ENCODE measurements around the gene KRTAP10-3. TPM values are rescaled to one million over a fixed set of nuclear protein-coding genes. Genes with fewer than 3 reads are reported as not detected.

KRTAP10-3 gene
- total RNA-seq, 1 experiment from 2014 or later: not detected

- H3K27ac ChIP-seq (ENCODE audit: low read depth, low read length): no peak overlapping the region
- H4K20me1 ChIP-seq (ENCODE audit: insufficient read depth): no peaks in the 10 kb centered on the region
- H3K4me1 ChIP-seq (ENCODE audit: control insufficient read depth in 1 of 2, insufficient read depth in 2 of 2, low read length in 2 of 2): peaks cover 9 to 15% of the 10 kb centered on the region in 2 experiments
- ATAC-seq: no peak
- H3K4me2 ChIP-seq (ENCODE audit: low read length): no peak overlapping the region
- ChIA-PET POLR2A (no interaction called here), CTCF (no interaction called here), RAD21 (ENCODE audit: low non-redundant PET in 1 of 2, low total read pairs in 2 of 2, uncharacterized antibody in 2 of 2, unreplicated experiment in 2 of 2) (no interaction called here)
- no peaks in the 10 kb centered on the region for H3K27me3 ChIP-seq (ENCODE audit: insufficient read depth, low read length)
- H3K9me2 ChIP-seq (ENCODE audit: insufficient read depth): no peaks in the 10 kb centered on the region
- no peak overlapping the region for H3K4me3 ChIP-seq (replicated peaks in 1 of 2; ENCODE audit: low read depth in 1 of 2, low read length in 2 of 2)
- no TSS peak for BruUV-seq (replicated peaks)
- DNase-seq (ENCODE audit: low read depth, low spot score): no peak
- TF ChIP-seq ZFX (IDR thresholded peaks at IDR 0.05) (no peak), ELF1 (IDR thresholded peaks at IDR 0.05; ENCODE audit: borderline replicate concordance, low read depth) (no peak), SIN3A (IDR thresholded peaks at IDR 0.05; ENCODE audit: low read depth) (no peak), JUND (IDR thresholded peaks at IDR 0.05) (no peak), POLR2A (IDR thresholded peaks at IDR 0.05; ENCODE audit: borderline replicate concordance, extremely low read depth, insufficient read depth, insufficient read length) (no peak), EGR1 (IDR thresholded peaks at IDR 0.05; ENCODE audit: low read depth) (no peak), EZH2phosphoT487 (IDR thresholded peaks at IDR 0.05; ENCODE audit: borderline replicate concordance) (no peak), RAD21 (IDR thresholded peaks at IDR 0.05; ENCODE audit: low read depth) (no peak), FOSL1 (IDR thresholded peaks at IDR 0.05; ENCODE audit: low read depth) (no peak), SRF (IDR thresholded peaks at IDR 0.05; ENCODE audit: low read depth) (no peak), EZH2 (IDR thresholded peaks at IDR 0.05) (no peak), MAX (IDR thresholded peaks at IDR 0.05) (no peak), ZNF274 (IDR thresholded peaks at IDR 0.05; ENCODE audit: low read depth, low read length) (no peak), SP1 (IDR thresholded peaks at IDR 0.05; ENCODE audit: low read depth) (no peak), TCF7L2 (IDR thresholded peaks at IDR 0.05; ENCODE audit: borderline replicate concordance, extremely low read depth, insufficient read depth, insufficient read length) (no peak), POLR2AphosphoS5 (IDR thresholded peaks at IDR 0.05; ENCODE audit: low read depth, low read length) (no peak)
- TF ChIP-seq, protein P1, sequence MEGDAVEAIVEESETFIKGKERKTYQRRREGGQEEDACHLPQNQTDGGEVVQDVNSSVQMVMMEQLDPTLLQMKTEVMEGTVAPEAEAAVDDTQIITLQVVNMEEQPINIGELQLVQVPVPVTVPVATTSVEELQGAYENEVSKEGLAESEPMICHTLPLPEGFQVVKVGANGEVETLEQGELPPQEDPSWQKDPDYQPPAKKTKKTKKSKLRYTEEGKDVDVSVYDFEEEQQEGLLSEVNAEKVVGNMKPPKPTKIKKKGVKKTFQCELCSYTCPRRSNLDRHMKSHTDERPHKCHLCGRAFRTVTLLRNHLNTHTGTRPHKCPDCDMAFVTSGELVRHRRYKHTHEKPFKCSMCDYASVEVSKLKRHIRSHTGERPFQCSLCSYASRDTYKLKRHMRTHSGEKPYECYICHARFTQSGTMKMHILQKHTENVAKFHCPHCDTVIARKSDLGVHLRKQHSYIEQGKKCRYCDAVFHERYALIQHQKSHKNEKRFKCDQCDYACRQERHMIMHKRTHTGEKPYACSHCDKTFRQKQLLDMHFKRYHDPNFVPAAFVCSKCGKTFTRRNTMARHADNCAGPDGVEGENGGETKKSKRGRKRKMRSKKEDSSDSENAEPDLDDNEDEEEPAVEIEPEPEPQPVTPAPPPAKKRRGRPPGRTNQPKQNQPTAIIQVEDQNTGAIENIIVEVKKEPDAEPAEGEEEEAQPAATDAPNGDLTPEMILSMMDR (IDR thresholded peaks at IDR 0.05 in 2 of 3, conservative IDR thresholded peaks at IDR 0.05 in 1 of 3; ENCODE audit: borderline replicate concordance in 1 of 3, insufficient read depth in 1 of 3, low read depth in 2 of 3, low read length in 2 of 3): no peak
- H3K36me3 ChIP-seq (ENCODE audit: control insufficient read depth in 1 of 2, insufficient read depth in 2 of 2, low read length in 2 of 2): no peaks in the 10 kb centered on the region
- no peaks in the 10 kb centered on the region for H3K79me2 ChIP-seq (ENCODE audit: insufficient read depth, low read length)
- no peaks in the 10 kb centered on the region for H3K9me3 ChIP-seq (ENCODE audit: control insufficient read depth in 1 of 2, insufficient read depth in 1 of 2, low read depth in 1 of 2, low read length in 2 of 2)
- intact Hi-C loops (cut with micrococcal nuclease): no loop called here
- no peak overlapping the region for H2AFZ ChIP-seq (ENCODE audit: low read depth, low read length, poor library complexity, severe bottlenecking)
- H3K9ac ChIP-seq (ENCODE audit: low read length): no peak overlapping the region
These were observed 50.2 kb downstream of the KRTAP10-3 start for GRCh38 chr21:44508426-44508710.

Other genes with a start within 250 kb of the KRTAP10-3 start
- gene CFAP410, start 219.4 kb downstream of the KRTAP10-3 start, total RNA-seq (2021; ENCODE audit: unreplicated experiment): 15.3 TPM
- gene TRPM2, start 205.2 kb downstream of the KRTAP10-3 start, total RNA-seq (2021; ENCODE audit: unreplicated experiment): 28.1 TPM
- 7.5 TPM for gene LRRC3, start 103.3 kb downstream of the KRTAP10-3 start, total RNA-seq (2021; ENCODE audit: unreplicated experiment)
- not detected for gene KRTAP10-1, start 18.6 kb downstream of the KRTAP10-3 start, total RNA-seq (2021; ENCODE audit: unreplicated experiment)
- gene KRTAP10-2, start 7.3 kb downstream of the KRTAP10-3 start, total RNA-seq (2021; ENCODE audit: unreplicated experiment): not detected
- not detected for gene KRTAP10-4, start 14.9 kb upstream of the KRTAP10-3 start, total RNA-seq (2021; ENCODE audit: unreplicated experiment)
- gene KRTAP10-5, start 21.8 kb upstream of the KRTAP10-3 start, total RNA-seq (2021; ENCODE audit: unreplicated experiment): not detected
- gene KRTAP10-6, start 33.7 kb upstream of the KRTAP10-3 start, total RNA-seq (2021; ENCODE audit: unreplicated experiment): not detected
- not detected for gene KRTAP10-7, start 41.8 kb upstream of the KRTAP10-3 start, total RNA-seq (2021; ENCODE audit: unreplicated experiment)
- gene KRTAP10-8, start 53.3 kb upstream of the KRTAP10-3 start, total RNA-seq (2021; ENCODE audit: unreplicated experiment): not detected
- gene KRTAP10-9, start 68.3 kb upstream of the KRTAP10-3 start, total RNA-seq (2021; ENCODE audit: unreplicated experiment): not detected
- not detected for gene KRTAP10-10, start 78.6 kb upstream of the KRTAP10-3 start, total RNA-seq (2021; ENCODE audit: unreplicated experiment)
- gene KRTAP10-11, start 87.6 kb upstream of the KRTAP10-3 start, total RNA-seq (2021; ENCODE audit: unreplicated experiment): not detected
- gene KRTAP12-4, start 95.9 kb upstream of the KRTAP10-3 start, total RNA-seq (2021; ENCODE audit: unreplicated experiment): not detected
- not detected for gene KRTAP12-3, start 99.1 kb upstream of the KRTAP10-3 start, total RNA-seq (2021; ENCODE audit: unreplicated experiment)
- not detected for gene KRTAP12-2, start 108.1 kb upstream of the KRTAP10-3 start, total RNA-seq (2021; ENCODE audit: unreplicated experiment)
- gene KRTAP12-1, start 123.4 kb upstream of the KRTAP10-3 start, total RNA-seq (2021; ENCODE audit: unreplicated experiment): not detected
- not detected for gene KRTAP10-12, start 138.4 kb upstream of the KRTAP10-3 start, total RNA-seq (2021; ENCODE audit: unreplicated experiment)
- not detected for gene TSPEAR, start 152.8 kb upstream of the KRTAP10-3 start, total RNA-seq (2021; ENCODE audit: unreplicated experiment)
- 86.5 TPM for gene UBE2G2, start 243.0 kb upstream of the KRTAP10-3 start, total RNA-seq (2021; ENCODE audit: unreplicated experiment)